BJ (cell line): Measurements from ENCODE around the gene ZNF324B. TPM values are rescaled to one million over a fixed set of nuclear protein-coding genes. Genes with fewer than 3 reads are reported as not detected.
"Not testable (repeated sequence)": the region's sequence is repeated elsewhere in the genome, so short reads cannot be mapped to it uniquely, and the experiment has no call there.

Experiments used
- CTCF ChIA-PET: fragments of 350-600 bp; formaldehyde crosslinking; extraction: SDS; loops from one replicate; lab custom pipeline; 2021; ENCODE audit warnings: antibody characterized with exemption, inconsistent platforms; lab: Yijun Ruan, JAX
- POLR2A ChIA-PET: fragments of 300-600 bp; sonication (Branson Sonifier 250); formaldehyde crosslinking; extraction: SDS; loops from one replicate; lab custom pipeline; 2021; ENCODE audit warnings: antibody characterized with exemption; lab: Charles Lee
- DNase-seq: peaks from one replicate; pipeline ENCODE4 v3.0.0-alpha.2; 2011; ENCODE audit warnings: low read depth
- H3K27me3 ChIP-seq: 2 replicates; pipeline ENCODE4 v1.6.0; 2011; ENCODE audit warnings: low read length; ENCODE audit not compliant: control insufficient read depth, insufficient read depth
- H3K36me3 ChIP-seq: 2 replicates; pipeline ENCODE4 v1.5.1; 2011; ENCODE audit warnings: low read length; ENCODE audit not compliant: control insufficient read depth, insufficient read depth
- H3K4me3 ChIP-seq: 2 replicates; pipeline ENCODE4 v1.5.1; 2011; ENCODE audit warnings: low read depth, mild to moderate bottlenecking, control low read depth, low read length
- polyA plus RNA-seq: library from polyadenylated mRNA; depleted of rRNA; stranded (reverse); fragments of >200 nt; gene quantifications from 2 replicates; pipeline ENCODE4 v1.2.3, GENCODE V29; 2011
- TF ChIP-seq, protein P1 (sequence below): IDR thresholded peaks from 2 replicates; pipeline ENCODE4 v1.5.1; 2011; ENCODE audit warnings: low read depth, mild to moderate bottlenecking, control low read depth, inconsistent platforms, low read length, moderate library complexity; ENCODE audit not compliant: insufficient read depth

ZNF324B gene
- polyA plus RNA-seq, 1 experiment = 2.0 TPM

DNA sequence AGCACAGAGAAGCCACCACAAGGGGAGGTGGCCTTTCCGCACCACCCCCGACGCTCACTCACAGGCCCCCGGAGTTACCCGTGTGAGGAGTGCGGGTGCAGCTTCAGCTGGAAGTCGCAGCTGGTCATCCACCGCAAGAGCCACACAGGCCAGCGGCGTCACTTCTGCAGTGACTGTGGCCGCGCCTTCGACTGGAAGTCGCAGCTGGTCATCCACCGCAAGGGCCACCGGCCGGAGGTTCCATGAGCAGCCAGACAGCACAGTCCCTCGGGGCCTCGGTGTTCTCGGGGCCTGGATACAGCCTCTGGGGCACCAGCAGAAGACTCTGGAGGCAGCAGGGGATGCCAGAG is 29.0 kb downstream of the ZNF324B start:
- DNase-seq = no peak
- Histone ChIP-seq H3K4me3 (no peak overlapping the region), H3K27me3 (no peaks in the 10 kb centered on the region), H3K36me3 (peaks cover 10% of the 10 kb centered on the region)
- ChIA-PET POLR2A (no interaction called here), CTCF (no interaction called here)
- TF ChIP-seq, protein P1, sequence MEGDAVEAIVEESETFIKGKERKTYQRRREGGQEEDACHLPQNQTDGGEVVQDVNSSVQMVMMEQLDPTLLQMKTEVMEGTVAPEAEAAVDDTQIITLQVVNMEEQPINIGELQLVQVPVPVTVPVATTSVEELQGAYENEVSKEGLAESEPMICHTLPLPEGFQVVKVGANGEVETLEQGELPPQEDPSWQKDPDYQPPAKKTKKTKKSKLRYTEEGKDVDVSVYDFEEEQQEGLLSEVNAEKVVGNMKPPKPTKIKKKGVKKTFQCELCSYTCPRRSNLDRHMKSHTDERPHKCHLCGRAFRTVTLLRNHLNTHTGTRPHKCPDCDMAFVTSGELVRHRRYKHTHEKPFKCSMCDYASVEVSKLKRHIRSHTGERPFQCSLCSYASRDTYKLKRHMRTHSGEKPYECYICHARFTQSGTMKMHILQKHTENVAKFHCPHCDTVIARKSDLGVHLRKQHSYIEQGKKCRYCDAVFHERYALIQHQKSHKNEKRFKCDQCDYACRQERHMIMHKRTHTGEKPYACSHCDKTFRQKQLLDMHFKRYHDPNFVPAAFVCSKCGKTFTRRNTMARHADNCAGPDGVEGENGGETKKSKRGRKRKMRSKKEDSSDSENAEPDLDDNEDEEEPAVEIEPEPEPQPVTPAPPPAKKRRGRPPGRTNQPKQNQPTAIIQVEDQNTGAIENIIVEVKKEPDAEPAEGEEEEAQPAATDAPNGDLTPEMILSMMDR = no peak

DNA sequence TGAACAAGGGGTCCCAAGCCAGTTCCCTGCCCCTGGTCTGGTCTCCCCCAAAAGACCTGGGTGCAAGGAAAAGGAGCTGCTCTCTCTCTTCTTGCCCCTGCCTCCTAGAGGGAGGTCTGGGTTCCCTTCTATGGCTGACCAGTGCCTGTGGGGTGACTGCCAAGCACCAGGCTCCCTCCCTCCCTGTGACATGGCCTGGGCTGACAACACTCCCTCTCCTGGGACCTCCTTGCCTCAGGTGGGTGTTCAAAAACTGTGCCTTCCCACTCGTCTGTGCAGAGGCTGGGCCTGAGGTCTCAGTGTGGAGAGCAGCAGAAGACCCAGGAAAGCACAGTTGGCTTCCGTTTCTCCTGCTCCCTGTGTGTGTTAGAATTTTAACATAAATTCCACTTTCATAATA is 29.4 kb downstream of the ZNF324B start:
- no peak for DNase-seq
- ChIA-PET CTCF (no interaction called here), POLR2A (no interaction called here)
- Histone ChIP-seq H3K27me3 (no peaks in the 10 kb centered on the region), H3K36me3 (peaks cover 10% of the 10 kb centered on the region), H3K4me3 (no peak overlapping the region)
- TF ChIP-seq, protein P1 = no peak

DNA sequence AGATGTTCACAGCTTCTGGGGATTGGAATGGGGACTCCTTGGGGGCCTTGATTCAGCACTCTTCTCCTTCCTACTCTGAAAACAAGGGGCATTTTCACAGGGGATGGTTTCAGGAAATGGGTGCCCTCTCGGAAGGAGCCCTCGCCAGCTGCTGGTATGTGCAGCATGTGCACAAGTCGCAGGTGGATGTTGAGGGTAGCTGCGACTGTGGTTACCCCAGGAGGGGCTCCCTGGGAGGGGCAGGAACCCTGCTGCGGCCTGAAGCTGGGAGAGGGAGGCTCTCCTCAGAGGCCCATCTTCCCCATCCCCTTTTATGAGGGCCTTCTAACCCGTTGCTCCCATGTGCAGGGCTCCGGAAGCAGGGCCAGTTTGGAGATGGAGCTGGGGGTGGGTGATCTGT is 30.9 kb downstream of the ZNF324B start:
- ChIA-PET POLR2A (no interaction called here), CTCF (interaction anchor here (1.3 kb wide), 1 partner anchor 37 kb away, joined by 4 read pairs; the partner anchor contains the start of gene ZBTB45)
- Histone ChIP-seq H3K4me3 (no peak overlapping the region), H3K27me3 (no peaks in the 10 kb centered on the region), H3K36me3 (peaks cover 10% of the 10 kb centered on the region)
- DNase-seq = no peak
- TF ChIP-seq, protein P1 = no peak

DNA sequence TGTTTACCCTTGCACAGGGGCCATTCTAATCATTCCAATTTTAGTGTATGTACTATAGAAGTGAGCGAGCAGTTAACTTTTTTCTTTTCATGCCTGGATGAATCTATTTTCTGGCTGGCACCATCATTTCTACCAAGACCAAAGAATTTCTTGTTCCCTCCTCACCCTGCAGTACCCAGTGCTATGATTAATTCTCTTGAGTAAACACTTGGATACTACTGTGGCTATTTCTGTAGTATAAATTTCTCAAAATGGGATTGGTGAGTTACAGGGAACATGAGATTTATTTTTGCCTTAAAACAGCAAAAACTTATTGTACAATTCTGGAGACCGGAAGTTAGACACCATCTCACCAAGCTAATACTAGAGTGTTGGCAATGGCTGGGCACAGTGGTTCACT is 32.4 kb downstream of the ZNF324B start:
- Histone ChIP-seq H3K4me3 (no peak overlapping the region), H3K27me3 (no peaks in the 10 kb centered on the region), H3K36me3 (peaks cover 10% of the 10 kb centered on the region)
- TF ChIP-seq, protein P1 = no peak
- no peak for DNase-seq
- POLR2A ChIA-PET = no interaction called here
- CTCF ChIA-PET = no interaction called here

DNA sequence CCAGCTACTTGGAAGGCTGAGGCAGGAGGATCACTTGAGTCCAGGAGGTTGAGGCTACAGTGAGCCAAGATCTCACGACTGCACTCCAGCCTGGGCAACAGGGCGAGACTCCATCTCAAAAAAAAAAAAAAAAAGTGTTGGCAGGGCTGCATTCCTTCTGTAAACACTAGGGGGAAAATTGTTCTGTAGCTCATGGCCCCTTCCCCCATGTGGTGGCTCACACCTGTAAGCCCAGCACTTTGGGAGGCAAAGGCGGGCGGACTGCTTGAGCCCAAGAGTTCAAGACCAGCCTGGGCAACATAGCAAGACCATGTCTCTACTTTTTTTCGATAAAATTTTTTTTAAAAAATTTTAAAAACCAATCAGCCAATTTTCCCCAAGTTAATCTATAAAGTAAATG is 32.9 kb downstream of the ZNF324B start:
- DNase-seq, POLR2A ChIA-PET, H3K4me3 ChIP-seq, CTCF ChIA-PET, H3K27me3 ChIP-seq: not testable (repeated sequence)
- peaks cover 10% of the 10 kb centered on the region for H3K36me3 ChIP-seq

DNA sequence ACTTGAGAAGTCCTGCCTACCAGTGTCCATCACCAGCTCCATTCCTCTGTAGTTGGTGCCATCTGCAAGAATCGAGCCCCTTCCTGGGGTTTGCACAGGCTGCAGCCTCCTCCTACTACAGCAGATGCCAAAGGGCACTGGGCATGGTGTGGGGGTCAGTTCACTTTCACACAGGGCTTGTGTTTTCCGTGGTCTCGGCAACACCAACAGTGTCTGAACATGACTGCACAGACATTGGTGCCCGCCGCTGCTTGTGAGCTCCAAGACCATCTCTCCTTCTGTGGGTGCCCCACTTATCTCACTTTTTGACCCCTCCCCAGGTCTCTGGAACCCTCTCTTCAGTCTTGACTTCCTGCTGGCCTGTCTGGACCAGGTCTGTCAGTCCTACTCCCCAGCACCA is 40.0 kb downstream of the ZNF324B start:
- ChIA-PET POLR2A (no interaction called here), CTCF (no interaction called here)
- H3K4me3 ChIP-seq = no peak overlapping the region
- TF ChIP-seq, protein P1 = no peak
- no peaks in the 10 kb centered on the region for H3K36me3 ChIP-seq
- DNase-seq = no peak
- no peaks in the 10 kb centered on the region for H3K27me3 ChIP-seq
